Measurements from ENCODE around the gene ARCN1. TPM values are rescaled to one million over a fixed set of nuclear protein-coding genes. Genes with fewer than 3 reads are reported as not detected.

The ARCN1 gene
- total RNA-seq, 6 donors from 2014 or later = 29.3 to 121 (median 94.6) TPM

DNA sequence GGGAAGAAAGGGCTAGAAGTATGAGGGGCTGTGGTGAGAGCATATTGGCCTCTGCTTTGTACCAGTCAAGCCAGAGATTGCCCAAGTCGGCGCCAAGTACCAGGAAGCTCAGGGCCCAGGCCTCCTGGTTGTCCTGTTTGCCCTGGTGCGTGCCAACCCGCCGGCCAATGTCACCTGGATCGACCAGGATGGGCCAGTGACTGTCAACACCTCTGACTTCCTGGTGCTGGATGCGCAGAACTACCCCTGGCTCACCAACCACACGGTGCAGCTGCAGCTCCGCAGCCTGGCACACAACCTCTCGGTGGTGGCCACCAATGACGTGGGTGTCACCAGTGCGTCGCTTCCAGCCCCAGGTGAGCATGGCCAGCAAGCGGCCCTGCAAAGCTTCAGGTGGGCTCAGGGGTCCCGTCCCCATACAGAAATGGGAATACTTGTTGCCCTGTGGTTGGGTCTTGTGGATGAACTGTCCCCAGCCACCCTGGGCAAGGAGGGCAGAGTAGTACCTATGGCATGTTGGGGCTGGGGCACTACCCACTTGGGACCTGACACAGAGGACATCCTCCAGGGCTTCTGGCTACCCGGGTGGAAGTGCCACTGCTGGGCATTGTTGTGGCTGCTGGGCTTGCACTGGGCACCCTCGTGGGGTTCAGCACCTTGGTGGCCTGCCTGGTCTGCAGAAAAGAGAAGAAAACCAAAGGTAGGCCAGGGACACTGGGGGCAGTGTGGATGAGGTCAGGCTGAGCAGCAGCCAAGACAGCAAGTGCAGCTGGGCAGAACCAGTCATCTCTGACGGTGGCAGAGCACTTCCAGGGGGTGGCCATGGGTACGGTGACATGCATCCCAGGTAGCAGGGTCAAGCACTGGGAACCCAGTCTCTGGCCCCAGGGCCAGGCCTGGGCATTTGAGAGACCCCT lies 39.1 kb upstream of the ARCN1 start:
- peaks cover 17 to 27% (median 23%) of the 10 kb centered on the region in 4 donors for H3K4me1 ChIP-seq
- WGBS, 2 donors = 82 to 93% methylated on average over 4 to 10 of the region's 19 CpGs
- DNase-seq = peak in 1 of 2 donors; percentile 65
- H3K27me3 ChIP-seq = no peaks in the 10 kb centered on the region
- no peak for ATAC-seq (ENCODE audit: low FRiP score in 2 of 2)
- H3K9me3 ChIP-seq = no peaks in the 10 kb centered on the region
- H3K36me3 ChIP-seq = peaks cover 0 to 10% (median 0%) of the 10 kb centered on the region in 4 donors
- H3K4me3 ChIP-seq = no peak overlapping the region
- TF ChIP-seq POLR2AphosphoS5 (IDR thresholded peaks at IDR 0.05) (no peak), POLR2A (IDR thresholded peaks at IDR 0.05) (no peak), EP300 (IDR thresholded peaks at IDR 0.05) (no peak)
- H3K27ac ChIP-seq = peak overlapping the region in 1 of 4 donors; percentile 13

DNA sequence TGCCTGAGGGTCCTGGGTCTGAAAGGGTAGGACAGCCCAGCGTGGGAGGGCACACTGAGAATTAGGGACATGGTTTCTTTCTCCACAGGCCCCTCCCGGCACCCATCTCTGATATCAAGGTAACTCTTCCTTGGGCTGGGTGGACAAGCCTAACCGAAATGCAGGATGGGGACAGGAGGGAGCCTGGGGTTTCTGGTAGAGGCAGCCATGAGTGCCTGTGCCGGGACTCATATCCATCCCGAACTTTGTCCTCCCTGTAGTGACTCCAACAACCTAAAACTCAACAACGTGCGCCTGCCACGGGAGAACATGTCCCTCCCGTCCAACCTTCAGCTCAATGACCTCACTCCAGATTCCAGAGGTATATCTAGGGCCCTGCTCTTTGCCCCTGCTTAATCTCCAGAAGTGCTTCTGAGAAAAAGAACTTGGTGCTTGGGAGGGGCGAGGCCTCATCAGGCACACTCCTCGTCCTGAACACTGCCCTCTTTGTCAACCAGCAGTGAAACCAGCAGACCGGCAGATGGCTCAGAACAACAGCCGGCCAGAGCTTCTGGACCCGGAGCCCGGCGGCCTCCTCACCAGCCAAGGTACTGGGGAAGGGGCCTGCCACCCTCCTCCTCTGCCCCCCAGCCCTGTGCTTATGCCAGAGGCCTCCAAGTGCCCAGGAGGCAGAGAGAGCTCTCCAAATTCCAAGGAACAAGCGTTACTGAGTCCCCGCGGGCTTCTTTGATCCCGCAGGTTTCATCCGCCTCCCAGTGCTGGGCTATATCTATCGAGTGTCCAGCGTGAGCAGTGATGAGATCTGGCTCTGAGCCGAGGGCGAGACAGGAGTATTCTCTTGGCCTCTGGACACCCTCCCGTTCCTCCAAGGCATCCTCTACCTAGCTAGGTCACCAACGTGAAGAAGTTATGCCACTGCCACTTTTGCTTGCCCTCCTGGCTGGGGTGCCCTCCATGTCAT lies 38.2 kb upstream of the ARCN1 start:
- ATAC-seq (ENCODE audit: low FRiP score in 2 of 2) (no peak), DNase-seq (no peak)
- Histone ChIP-seq H3K9me3 (no peaks in the 10 kb centered on the region), H3K27me3 (no peaks in the 10 kb centered on the region), H3K27ac (peak overlapping the region in 2 of 4 donors; percentile 13 to 15), H3K4me3 (no peak overlapping the region), H3K4me1 (peaks cover 16 to 26% (median 23%) of the 10 kb centered on the region in 4 donors), H3K36me3 (peaks cover 0 to 10% (median 0%) of the 10 kb centered on the region in 4 donors)
- 73 to 83% methylated on average over 5 to 27 of the region's 27 CpGs for WGBS, 2 donors
- TF ChIP-seq, protein P1, sequence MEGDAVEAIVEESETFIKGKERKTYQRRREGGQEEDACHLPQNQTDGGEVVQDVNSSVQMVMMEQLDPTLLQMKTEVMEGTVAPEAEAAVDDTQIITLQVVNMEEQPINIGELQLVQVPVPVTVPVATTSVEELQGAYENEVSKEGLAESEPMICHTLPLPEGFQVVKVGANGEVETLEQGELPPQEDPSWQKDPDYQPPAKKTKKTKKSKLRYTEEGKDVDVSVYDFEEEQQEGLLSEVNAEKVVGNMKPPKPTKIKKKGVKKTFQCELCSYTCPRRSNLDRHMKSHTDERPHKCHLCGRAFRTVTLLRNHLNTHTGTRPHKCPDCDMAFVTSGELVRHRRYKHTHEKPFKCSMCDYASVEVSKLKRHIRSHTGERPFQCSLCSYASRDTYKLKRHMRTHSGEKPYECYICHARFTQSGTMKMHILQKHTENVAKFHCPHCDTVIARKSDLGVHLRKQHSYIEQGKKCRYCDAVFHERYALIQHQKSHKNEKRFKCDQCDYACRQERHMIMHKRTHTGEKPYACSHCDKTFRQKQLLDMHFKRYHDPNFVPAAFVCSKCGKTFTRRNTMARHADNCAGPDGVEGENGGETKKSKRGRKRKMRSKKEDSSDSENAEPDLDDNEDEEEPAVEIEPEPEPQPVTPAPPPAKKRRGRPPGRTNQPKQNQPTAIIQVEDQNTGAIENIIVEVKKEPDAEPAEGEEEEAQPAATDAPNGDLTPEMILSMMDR (IDR thresholded peaks at IDR 0.05) = no peak
- TF ChIP-seq POLR2A (IDR thresholded peaks at IDR 0.05) = no peak
- no peak for TF ChIP-seq POLR2AphosphoS5 (IDR thresholded peaks at IDR 0.05)
- TF ChIP-seq EP300 (IDR thresholded peaks at IDR 0.05) = no peak

DNA sequence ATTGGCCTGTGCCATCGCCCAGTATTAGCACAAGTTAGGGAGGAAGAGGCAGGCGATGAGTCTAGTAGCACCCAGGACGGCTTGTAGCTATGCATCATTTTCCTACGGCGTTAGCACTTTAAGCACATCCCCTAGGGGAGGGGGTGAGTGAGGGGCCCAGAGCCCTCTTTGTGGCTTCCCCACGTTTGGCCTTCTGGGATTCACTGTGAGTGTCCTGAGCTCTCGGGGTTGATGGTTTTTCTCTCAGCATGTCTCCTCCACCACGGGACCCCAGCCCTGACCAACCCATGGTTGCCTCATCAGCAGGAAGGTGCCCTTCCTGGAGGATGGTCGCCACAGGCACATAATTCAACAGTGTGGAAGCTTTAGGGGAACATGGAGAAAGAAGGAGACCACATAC lies 36.9 kb upstream of the ARCN1 start:
- DNase-seq = no peak

DNA sequence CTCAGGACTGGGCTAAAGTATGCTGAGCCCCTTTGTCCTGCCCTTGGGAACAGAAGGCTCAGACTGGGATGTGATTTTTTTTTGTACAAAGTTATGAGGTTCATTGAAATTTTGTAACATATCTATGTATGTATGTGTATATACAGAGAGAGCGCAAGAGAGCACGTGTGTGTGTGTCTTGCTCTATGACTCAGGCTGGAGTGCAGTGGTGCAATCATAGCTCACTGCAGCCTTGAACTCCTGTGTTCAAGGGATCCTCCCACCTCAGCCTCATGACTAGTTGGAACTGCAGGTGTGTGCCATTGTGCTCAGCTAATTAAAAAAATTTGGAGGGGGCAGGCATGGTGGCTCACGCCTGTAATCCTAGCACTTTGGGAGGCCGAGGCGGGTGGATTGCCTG lies 35.5 kb upstream of the ARCN1 start:
- H3K36me3 ChIP-seq = peaks cover 0 to 14% (median 0%) of the 10 kb centered on the region in 4 donors
- DNase-seq = no peak
- no peak for ATAC-seq (ENCODE audit: low FRiP score in 2 of 2)
- H3K4me1 ChIP-seq = peaks cover under 1 to 4% (median 3%) of the 10 kb centered on the region in 4 donors
- H3K27ac ChIP-seq = no peak overlapping the region
- H3K9me3 ChIP-seq = no peaks in the 10 kb centered on the region
- WGBS, 2 donors = 92 to 98% methylated on average over 5 of the region's 5 CpGs
- no peaks in the 10 kb centered on the region for H3K27me3 ChIP-seq
- TF ChIP-seq EP300 (IDR thresholded peaks at IDR 0.05) = no peak
- TF ChIP-seq, protein P1 (IDR thresholded peaks at IDR 0.05) = no peak
- TF ChIP-seq POLR2AphosphoS5 (IDR thresholded peaks at IDR 0.05) = no peak
- no peak for TF ChIP-seq POLR2A (IDR thresholded peaks at IDR 0.05)
- H3K4me3 ChIP-seq = no peak overlapping the region

More for the DNA sequence above, 36.9 kb upstream of the ARCN1 start:
- ATAC-seq (ENCODE audit: low FRiP score in 2 of 2) = no peak
- peaks cover 0 to 10% (median 0%) of the 10 kb centered on the region in 4 donors for H3K36me3 ChIP-seq
- H3K4me1 ChIP-seq = peaks cover 6 to 14% (median 12%) of the 10 kb centered on the region in 4 donors
- H3K4me3 ChIP-seq = no peak overlapping the region
- H3K27ac ChIP-seq = no peak overlapping the region
- H3K27me3 ChIP-seq = no peaks in the 10 kb centered on the region
- no peak for TF ChIP-seq EP300 (IDR thresholded peaks at IDR 0.05)
- TF ChIP-seq POLR2A (IDR thresholded peaks at IDR 0.05) = no peak
- 76 to 85% methylated on average over 9 of the region's 9 CpGs for WGBS, 2 donors
- H3K9me3 ChIP-seq = no peaks in the 10 kb centered on the region

DNA sequence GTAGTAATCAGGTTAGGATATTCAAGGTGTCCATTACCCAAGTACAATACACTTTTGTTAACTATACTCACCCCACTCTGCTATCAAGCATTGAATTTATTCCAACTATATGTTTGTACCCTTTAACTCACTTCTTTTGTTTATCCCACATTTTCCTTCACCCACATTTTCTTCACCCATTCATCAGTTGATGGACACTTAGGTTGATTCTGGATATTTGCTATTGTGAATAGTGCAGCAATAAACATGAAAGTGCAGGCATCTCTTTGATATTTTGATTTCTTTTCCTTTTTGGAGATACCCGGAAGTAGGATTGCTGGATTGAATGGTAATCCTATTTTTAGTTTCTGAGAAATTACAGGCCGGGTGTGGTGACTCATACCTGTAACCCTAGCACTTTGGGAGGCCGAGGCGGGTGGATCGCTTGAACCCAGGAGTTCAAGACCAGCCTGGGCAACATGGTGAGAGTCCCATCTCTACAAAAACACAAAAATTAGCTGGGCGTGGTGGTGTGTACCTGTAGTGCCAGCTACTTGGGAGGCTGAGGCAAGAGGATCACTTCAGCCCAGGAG lies 34.7 kb upstream of the ARCN1 start:
- Histone ChIP-seq H3K9me3 (no peaks in the 10 kb centered on the region), H3K4me1 (no peaks in the 10 kb centered on the region), H3K27me3 (no peaks in the 10 kb centered on the region), H3K36me3 (peaks cover 0 to 20% (median 0%) of the 10 kb centered on the region in 4 donors), H3K27ac (no peak overlapping the region), H3K4me3 (no peak overlapping the region)
- TF ChIP-seq POLR2A (IDR thresholded peaks at IDR 0.05) = no peak
- TF ChIP-seq, protein P1 (IDR thresholded peaks at IDR 0.05) = no peak
- no peak for TF ChIP-seq EP300 (IDR thresholded peaks at IDR 0.05)
- WGBS, 2 donors = 85 to 91% methylated on average over 6 of the region's 6 CpGs
- ATAC-seq (ENCODE audit: low FRiP score in 2 of 2) (no peak), DNase-seq (no peak)

Measured in upper lobe of left lung (tissue), 6 donors.